Muscle layer of duodenum (tissue), 2 donors: ENCODE data around the gene LCA5.
"Not testable (repeated sequence)": the region's sequence is repeated elsewhere in the genome, so short reads cannot be mapped to it uniquely, and the experiment has no call there.

Source experiments
- H3K27ac ChIP-seq: one replicate; pipeline ENCODE4 v1.7.0; 2013; ENCODE audit warnings: mild to moderate bottlenecking, low read length
- H3K27me3 ChIP-seq: one replicate; pipeline ENCODE4 v1.7.0; 2013; ENCODE audit warnings: low read depth, mild to moderate bottlenecking, control low read depth, low read length
- H3K36me3 ChIP-seq, 2 donors: one replicate each; pipeline ENCODE4 v1.7.0; 2013; ENCODE audit warnings: low read length in 2 of 2, control low read depth in 1 of 2, mild to moderate bottlenecking in 1 of 2; ENCODE audit not compliant: insufficient read depth in 2 of 2, control insufficient read depth in 1 of 2
- H3K4me1 ChIP-seq, 2 donors: one replicate each; pipeline ENCODE4 v1.7.0; 2013; ENCODE audit warnings: low read length in 2 of 2, mild to moderate bottlenecking in 2 of 2, control low read depth in 1 of 2, moderate library complexity in 1 of 2; ENCODE audit not compliant: insufficient read depth in 2 of 2, control insufficient read depth in 1 of 2
- H3K4me3 ChIP-seq, 2 donors: one replicate each; pipeline ENCODE4 v1.7.0; 2013; ENCODE audit warnings: low read length in 2 of 2, low read depth in 1 of 2, mild to moderate bottlenecking in 1 of 2
- H3K9me3 ChIP-seq, 2 donors: one replicate each; pipeline ENCODE4 v1.7.0; 2013; ENCODE audit warnings: low read length in 2 of 2, control low read depth in 1 of 2, mild to moderate bottlenecking in 1 of 2; ENCODE audit not compliant: control insufficient read depth in 1 of 2
- donor health status: healthy.

The LCA5 gene

DNA sequence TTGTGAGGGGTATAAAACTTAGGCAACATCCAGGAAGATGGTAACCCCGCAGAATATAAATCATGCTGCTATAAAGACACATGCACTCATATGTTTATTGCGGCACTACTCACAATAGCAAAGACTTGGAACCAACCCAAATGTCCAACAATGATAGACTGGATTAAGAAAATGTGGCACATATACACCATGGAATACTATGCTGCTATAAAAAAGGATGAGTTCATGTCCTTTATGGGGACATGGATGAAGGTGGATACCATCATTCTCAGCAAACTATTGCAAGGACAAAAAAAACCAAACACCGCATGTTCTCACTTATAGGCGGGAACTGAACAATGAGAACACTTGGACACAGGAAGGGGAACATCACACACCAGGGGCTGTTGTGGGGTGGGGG, 7.7 kb downstream of the LCA5 start:
- H3K36me3 ChIP-seq, H3K27ac ChIP-seq, H3K9me3 ChIP-seq, H3K4me1 ChIP-seq, H3K4me3 ChIP-seq, H3K27me3 ChIP-seq: not testable (repeated sequence)

DNA sequence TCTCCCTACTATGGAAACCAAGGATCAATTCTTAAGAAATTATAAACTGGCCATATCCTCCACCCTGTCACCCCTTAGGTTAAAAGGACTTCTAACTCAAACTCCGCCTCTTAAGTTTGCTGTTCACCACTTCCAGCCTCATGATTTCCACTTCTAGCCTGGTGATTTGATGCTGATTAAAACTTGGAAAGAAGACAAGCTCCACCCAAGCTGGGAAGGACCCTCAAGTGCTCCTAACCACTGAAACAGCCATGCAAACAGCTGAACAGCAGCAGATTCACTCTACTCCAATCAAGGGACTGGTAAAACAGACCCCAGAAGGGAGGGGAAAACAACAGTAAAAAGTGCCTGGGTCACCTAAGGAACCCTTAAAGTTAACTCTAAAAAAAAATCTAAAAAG, 10.3 kb downstream of the LCA5 start:
- no peak overlapping the region for H3K27ac ChIP-seq
- peaks cover 0 to 3% of the 10 kb centered on the region in 2 donors for H3K36me3 ChIP-seq
- no peak overlapping the region for H3K4me3 ChIP-seq

DNA sequence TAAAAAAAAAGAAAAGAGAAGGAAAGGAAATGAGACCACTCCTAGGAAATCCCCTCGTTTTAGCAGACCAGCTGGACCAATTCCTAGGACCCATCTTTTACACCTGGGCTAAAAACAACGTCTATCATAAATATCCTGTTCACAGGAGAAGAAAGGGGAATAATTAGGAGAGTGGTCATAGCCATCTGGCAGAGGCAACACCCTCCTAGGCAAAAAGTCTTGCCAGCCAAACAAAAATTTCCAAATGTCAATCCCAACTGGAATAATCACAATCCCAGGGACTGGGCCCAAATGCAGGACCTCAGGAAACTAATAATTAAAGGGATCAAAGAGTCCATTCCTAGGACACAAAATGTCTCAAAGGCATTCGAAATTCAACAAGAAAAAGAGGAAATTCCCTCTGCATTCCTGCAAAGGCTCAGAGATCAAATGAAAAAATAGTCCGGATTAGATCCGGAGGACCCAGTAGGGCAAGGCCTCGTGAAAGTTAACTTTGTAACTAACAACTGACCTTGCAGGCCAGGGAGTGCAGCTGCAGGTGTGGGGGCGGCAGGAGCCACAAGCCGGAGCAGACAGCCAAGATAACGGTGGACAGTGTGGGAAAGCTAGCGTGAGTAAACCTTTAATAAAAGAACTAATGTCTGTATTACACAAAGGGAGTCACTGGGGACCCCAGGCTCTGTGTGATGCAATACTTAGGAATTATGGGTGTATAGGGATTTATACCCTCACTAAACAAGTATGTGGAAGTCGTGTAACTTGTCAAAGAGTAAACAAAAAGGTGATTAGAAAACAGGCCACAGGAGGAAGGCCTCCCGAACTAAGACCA, 11.7 kb downstream of the LCA5 start:
- Histone ChIP-seq H3K9me3 (no peaks in the 10 kb centered on the region), H3K4me1 (no peaks in the 10 kb centered on the region), H3K27me3 (no peaks in the 10 kb centered on the region), H3K36me3 (peaks cover 0 to 3% of the 10 kb centered on the region in 2 donors), H3K27ac (no peak overlapping the region), H3K4me3 (no peak overlapping the region)

More for the DNA sequence above, 10.3 kb downstream of the LCA5 start:
- Histone ChIP-seq H3K9me3 (no peaks in the 10 kb centered on the region), H3K4me1 (no peaks in the 10 kb centered on the region), H3K27me3 (no peaks in the 10 kb centered on the region)

GRCh38 chr6:79524065-79524464, 13.2 kb downstream of the LCA5 start:
- H3K9me3 ChIP-seq, result no peaks in the 10 kb centered on the region
- H3K27me3 ChIP-seq, result no peaks in the 10 kb centered on the region
- H3K36me3 ChIP-seq, result peaks cover 0 to 3% of the 10 kb centered on the region in 2 donors
- no peaks in the 10 kb centered on the region for H3K4me1 ChIP-seq
- no peak overlapping the region for H3K27ac ChIP-seq
- H3K4me3 ChIP-seq, result no peak overlapping the region

- Histone ChIP-seq H3K27ac (no peak overlapping the region), H3K4me3 (no peak overlapping the region), H3K9me3 (no peaks in the 10 kb centered on the region), H3K36me3 (peaks cover 0 to 3% of the 10 kb centered on the region in 2 donors), H3K27me3 (no peaks in the 10 kb centered on the region), H3K4me1 (no peaks in the 10 kb centered on the region)
These were observed 14.6 kb downstream of the LCA5 start for GRCh38 chr6:79522609-79523008.

DNA sequence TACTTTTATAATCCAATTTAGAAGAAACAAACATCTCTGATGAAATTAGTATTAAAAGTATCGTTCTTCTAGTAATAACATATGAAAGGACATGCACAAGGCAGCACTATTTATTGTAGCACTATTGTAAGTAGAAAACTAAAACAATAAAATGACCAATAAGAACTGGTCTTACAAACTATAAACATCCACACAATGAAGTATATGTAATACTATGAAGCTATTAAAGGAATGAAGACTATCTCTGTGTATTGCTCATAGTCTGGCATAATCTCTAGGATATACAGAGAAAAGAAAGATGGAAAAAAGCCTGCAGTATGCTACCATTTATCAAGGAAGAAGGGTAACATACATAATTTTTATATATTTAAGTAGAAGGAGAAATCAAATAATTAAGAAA, 16.7 kb downstream of the LCA5 start:
- peaks cover 0 to 3% of the 10 kb centered on the region in 2 donors for H3K36me3 ChIP-seq
- H3K27ac ChIP-seq, result no peak overlapping the region
- H3K4me1 ChIP-seq, result no peaks in the 10 kb centered on the region
- no peak overlapping the region for H3K4me3 ChIP-seq
- no peaks in the 10 kb centered on the region for H3K9me3 ChIP-seq
- no peaks in the 10 kb centered on the region for H3K27me3 ChIP-seq

- no peak overlapping the region for H3K4me3 ChIP-seq
- H3K27me3 ChIP-seq, result no peaks in the 10 kb centered on the region
- peaks cover 0 to under 1% of the 10 kb centered on the region in 2 donors for H3K36me3 ChIP-seq
- H3K9me3 ChIP-seq, result no peaks in the 10 kb centered on the region
- H3K4me1 ChIP-seq, result no peaks in the 10 kb centered on the region
- H3K27ac ChIP-seq, result no peak overlapping the region
These were observed 18.4 kb downstream of the LCA5 start for GRCh38 chr6:79518842-79519241.

- peaks cover 0 to 7% of the 10 kb centered on the region in 2 donors for H3K36me3 ChIP-seq
- H3K27ac ChIP-seq, result no peak overlapping the region
- no peak overlapping the region for H3K4me3 ChIP-seq
- no peaks in the 10 kb centered on the region for H3K27me3 ChIP-seq
- H3K9me3 ChIP-seq, result no peaks in the 10 kb centered on the region
- no peaks in the 10 kb centered on the region for H3K4me1 ChIP-seq
These were observed 21.8 kb downstream of the LCA5 start for GRCh38 chr6:79515436-79515835.

- Histone ChIP-seq H3K27ac (no peak overlapping the region), H3K9me3 (no peaks in the 10 kb centered on the region), H3K4me3 (no peak overlapping the region), H3K4me1 (no peaks in the 10 kb centered on the region), H3K36me3 (peaks cover 0 to 7% of the 10 kb centered on the region in 2 donors), H3K27me3 (no peaks in the 10 kb centered on the region)
These were observed 24.1 kb downstream of the LCA5 start for GRCh38 chr6:79513111-79513510.

GRCh38 chr6:79512014-79512413, 25.2 kb downstream of the LCA5 start:
- Histone ChIP-seq H3K27ac (no peak overlapping the region), H3K27me3 (no peaks in the 10 kb centered on the region), H3K4me3 (no peak overlapping the region), H3K36me3 (peaks cover 0 to 7% of the 10 kb centered on the region in 2 donors), H3K9me3 (no peaks in the 10 kb centered on the region), H3K4me1 (no peaks in the 10 kb centered on the region)

DNA sequence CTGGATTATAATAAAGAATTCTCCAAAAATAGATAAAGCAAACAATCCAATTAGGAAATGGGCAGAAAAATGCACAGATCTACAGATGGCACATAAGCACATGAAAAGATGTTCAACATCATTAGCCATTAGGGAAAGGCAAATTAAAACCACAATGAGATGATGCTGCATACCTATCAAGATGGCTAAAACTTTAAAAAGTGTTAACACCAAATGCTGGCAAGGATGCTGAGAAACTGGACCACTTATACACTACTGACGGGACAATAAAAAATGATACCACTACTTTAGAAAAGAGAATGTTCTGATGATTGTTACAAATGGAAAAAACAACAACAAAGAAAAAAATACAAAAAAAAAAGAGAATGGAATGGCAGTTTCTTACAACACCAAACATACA, 26.5 kb downstream of the LCA5 start:
- Histone ChIP-seq H3K9me3 (no peaks in the 10 kb centered on the region), H3K4me3 (no peak overlapping the region), H3K27me3 (no peaks in the 10 kb centered on the region), H3K36me3 (peaks cover 0 to 7% of the 10 kb centered on the region in 2 donors), H3K27ac (no peak overlapping the region), H3K4me1 (no peaks in the 10 kb centered on the region)

DNA sequence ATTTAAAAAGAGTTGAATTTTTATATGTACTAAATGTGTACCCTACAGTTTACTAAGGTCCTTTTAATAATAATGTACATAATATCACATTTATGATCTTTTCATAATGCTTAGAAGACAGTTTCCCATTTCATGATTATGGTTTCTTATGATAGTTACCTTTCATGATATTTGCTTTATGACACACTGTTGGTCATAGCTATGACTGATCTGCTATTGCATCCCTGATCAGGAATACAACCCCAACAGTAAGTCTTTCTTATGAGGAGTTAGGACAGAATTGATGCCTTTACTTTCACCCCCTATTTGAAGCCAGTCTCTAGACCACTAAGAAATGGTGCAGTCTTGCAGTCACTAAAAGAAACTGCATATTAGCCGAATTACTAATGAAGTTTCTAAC, 31.0 kb downstream of the LCA5 start:
- no peaks in the 10 kb centered on the region for H3K4me1 ChIP-seq
- no peaks in the 10 kb centered on the region for H3K9me3 ChIP-seq
- H3K36me3 ChIP-seq, result peaks cover 0 to 7% of the 10 kb centered on the region in 2 donors
- no peaks in the 10 kb centered on the region for H3K27me3 ChIP-seq
- H3K27ac ChIP-seq, result no peak overlapping the region
- no peak overlapping the region for H3K4me3 ChIP-seq
